ENCODE data around the gene BCL2L11. TPM values are rescaled to one million over a fixed set of nuclear protein-coding genes. Genes with fewer than 3 reads are reported as not detected.

The BCL2L11 gene
- total RNA-seq, 6 experiments from 2014 or later = 0.67 to 0.95 (median 0.81) TPM

DNA sequence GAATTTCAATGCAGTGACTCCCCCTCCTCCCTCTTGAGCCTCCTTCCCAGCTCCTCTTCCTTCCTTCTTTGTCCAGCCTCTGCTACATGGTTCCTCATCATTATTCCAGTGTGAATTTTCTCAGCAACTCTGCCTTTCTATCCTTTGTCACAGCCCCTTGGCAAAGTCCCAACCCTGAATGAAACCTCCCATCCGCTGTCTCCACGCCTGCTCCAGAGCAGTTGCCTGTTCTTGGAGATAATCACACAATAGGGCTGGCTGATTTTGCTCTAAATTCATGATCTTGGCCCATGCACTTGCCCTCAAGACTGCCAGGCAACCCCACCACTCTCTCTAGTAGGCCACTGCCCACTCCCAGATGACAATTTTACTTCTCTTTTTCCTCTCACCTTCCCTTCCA is 61.4 kb downstream of the BCL2L11 start:
- H3K4me1 Mint-ChIP-seq (ENCODE audit: low read depth) = no peaks in the 10 kb centered on the region
- no peaks in the 10 kb centered on the region for H3K9me3 Mint-ChIP-seq
- no peak for DNase-seq
- H3K27ac Mint-ChIP-seq = no peak overlapping the region
- peaks cover 23% of the 10 kb centered on the region for H3K27me3 Mint-ChIP-seq (ENCODE audit: insufficient read depth)
- no peaks in the 10 kb centered on the region for H3K36me3 Mint-ChIP-seq (ENCODE audit: low read depth)
- H3K4me3 Mint-ChIP-seq = no peak overlapping the region
- TF ChIP-seq, protein P1, sequence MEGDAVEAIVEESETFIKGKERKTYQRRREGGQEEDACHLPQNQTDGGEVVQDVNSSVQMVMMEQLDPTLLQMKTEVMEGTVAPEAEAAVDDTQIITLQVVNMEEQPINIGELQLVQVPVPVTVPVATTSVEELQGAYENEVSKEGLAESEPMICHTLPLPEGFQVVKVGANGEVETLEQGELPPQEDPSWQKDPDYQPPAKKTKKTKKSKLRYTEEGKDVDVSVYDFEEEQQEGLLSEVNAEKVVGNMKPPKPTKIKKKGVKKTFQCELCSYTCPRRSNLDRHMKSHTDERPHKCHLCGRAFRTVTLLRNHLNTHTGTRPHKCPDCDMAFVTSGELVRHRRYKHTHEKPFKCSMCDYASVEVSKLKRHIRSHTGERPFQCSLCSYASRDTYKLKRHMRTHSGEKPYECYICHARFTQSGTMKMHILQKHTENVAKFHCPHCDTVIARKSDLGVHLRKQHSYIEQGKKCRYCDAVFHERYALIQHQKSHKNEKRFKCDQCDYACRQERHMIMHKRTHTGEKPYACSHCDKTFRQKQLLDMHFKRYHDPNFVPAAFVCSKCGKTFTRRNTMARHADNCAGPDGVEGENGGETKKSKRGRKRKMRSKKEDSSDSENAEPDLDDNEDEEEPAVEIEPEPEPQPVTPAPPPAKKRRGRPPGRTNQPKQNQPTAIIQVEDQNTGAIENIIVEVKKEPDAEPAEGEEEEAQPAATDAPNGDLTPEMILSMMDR (IDR thresholded peaks at IDR 0.05) = no peak

DNA sequence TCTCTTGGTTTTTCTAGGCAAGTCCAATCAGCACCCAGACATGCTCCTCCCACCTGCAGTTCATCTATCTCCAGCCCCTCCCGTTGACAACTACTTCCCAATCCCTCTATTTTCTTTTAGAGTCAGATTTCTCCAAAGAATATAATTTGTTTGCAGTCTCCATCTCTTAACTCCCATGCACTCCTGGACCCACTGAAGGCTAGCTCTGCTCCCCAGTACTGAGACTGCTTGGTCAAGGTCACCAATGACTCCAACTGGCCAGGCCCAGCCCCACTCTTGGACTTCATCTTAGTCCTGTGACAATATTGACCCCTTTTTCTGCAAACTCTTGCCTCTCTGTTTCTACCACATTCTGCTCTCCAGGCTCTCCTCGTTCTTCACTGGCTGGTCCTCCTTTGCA is 62.0 kb downstream of the BCL2L11 start:
- H3K4me3 Mint-ChIP-seq = no peak overlapping the region
- DNase-seq = no peak
- no peaks in the 10 kb centered on the region for H3K9me3 Mint-ChIP-seq
- H3K4me1 Mint-ChIP-seq (ENCODE audit: low read depth) = no peaks in the 10 kb centered on the region
- H3K36me3 Mint-ChIP-seq (ENCODE audit: low read depth) = no peaks in the 10 kb centered on the region
- no peak overlapping the region for H3K27ac Mint-ChIP-seq
- H3K27me3 Mint-ChIP-seq (ENCODE audit: insufficient read depth) = peaks cover 21% of the 10 kb centered on the region
- TF ChIP-seq, protein P1 (IDR thresholded peaks at IDR 0.05) = no peak

DNA sequence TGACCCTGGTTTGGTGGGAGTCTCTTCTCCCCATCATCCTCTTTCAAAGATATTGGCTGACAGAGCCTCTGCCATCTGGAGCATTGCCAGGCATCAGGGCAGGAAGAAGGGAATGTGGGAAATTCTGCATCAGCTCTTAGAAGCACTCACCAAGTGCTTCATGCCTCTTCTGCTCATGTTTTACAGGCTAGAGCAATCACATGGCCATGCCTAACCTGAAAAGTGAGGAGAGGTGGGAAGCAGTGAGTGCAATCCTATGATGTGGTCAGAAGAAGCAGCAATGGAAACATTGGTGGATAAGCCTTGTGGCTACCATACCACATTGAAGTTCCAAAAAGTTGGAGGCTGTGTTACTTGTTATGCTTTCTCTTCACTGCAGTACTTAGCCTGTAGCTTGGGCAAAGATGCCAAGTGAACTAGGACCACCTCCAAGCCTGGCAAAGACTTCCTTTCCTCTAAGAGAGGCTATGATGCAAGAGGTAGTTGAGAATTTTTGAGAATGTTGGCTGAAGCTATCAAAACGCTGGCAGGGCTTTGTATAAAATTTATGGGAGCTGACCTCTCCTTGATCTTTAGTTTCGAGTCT is 64.1 kb downstream of the BCL2L11 start:
- TF ChIP-seq, protein P1 (IDR thresholded peaks at IDR 0.05) = no peak
- Mint-ChIP-seq H3K36me3 (ENCODE audit: low read depth) (no peaks in the 10 kb centered on the region), H3K4me1 (ENCODE audit: low read depth) (no peaks in the 10 kb centered on the region), H3K27me3 (ENCODE audit: insufficient read depth) (peaks cover 21% of the 10 kb centered on the region), H3K4me3 (no peak overlapping the region), H3K27ac (no peak overlapping the region), H3K9me3 (no peaks in the 10 kb centered on the region)
- DNase-seq = no peak

DNA sequence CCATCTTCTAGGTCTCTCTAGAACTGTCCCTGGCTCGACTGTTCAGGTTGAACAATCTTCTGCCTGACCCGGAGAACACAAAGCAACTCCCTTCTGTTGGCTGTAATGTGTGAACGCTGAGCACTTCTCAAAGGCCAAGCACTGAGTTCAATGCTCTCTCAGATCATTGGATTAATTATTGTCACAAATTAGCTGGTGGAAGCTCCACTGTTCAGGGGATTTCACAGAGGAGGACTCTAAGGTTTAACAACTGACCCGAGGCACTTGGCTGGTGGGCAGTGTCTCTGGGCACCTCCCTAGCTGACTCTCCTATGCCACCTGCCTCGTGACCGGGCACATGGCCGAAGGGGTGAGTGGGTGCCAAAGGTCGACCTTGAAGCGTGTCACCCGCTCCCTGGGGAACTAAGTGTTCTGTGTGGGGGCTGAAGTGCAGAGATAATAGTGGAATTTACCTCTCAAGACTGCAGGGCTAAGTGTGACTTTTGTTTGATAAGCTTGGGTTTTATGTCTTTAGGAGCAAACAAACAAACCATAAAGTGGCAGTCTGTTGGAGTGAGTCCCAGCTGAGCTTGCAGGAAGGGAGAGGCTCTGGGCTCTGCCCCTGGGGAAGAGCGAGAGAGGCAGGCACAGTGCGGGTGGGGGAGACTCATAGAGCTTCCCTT is 64.8 kb downstream of the BCL2L11 start:
- no peak for DNase-seq
- Mint-ChIP-seq H3K9me3 (no peaks in the 10 kb centered on the region), H3K36me3 (ENCODE audit: low read depth) (no peaks in the 10 kb centered on the region), H3K4me3 (no peak overlapping the region), H3K27ac (no peak overlapping the region), H3K4me1 (ENCODE audit: low read depth) (no peaks in the 10 kb centered on the region), H3K27me3 (ENCODE audit: insufficient read depth) (peaks cover 20% of the 10 kb centered on the region)
- TF ChIP-seq, protein P1 (IDR thresholded peaks at IDR 0.05) = no peak

DNA sequence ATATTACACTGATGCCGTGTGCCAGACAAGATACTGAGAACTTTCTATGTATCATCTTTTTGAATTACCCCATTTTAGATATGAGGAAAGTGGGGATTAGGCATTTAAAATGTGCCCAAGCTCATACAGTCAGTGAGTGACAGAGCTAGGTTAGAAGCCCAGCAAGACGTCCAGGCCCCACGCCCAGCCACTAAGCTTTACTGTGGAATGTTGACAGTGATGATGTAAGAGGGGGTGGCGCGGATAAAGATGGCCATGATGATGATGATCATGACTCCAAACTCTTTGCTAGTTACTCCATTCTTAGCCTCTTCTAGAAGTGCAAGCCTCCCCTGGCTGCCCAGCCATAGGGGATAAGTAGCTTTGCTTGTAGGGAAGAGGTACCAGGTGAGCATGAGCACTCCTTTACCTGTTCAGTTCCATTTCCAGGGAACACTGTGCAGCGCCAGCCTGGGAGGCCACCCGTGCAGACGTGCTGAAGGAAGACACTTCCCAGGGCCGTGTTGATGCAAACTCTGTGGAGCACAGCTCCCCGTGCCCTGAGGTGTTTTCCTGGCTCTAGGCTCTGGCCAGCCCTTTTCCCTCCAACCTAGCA is 65.5 kb downstream of the BCL2L11 start:
- no peak overlapping the region for H3K4me3 Mint-ChIP-seq
- peaks cover 20% of the 10 kb centered on the region for H3K27me3 Mint-ChIP-seq (ENCODE audit: insufficient read depth)
- H3K27ac Mint-ChIP-seq = no peak overlapping the region
- no peaks in the 10 kb centered on the region for H3K4me1 Mint-ChIP-seq (ENCODE audit: low read depth)
- H3K36me3 Mint-ChIP-seq (ENCODE audit: low read depth) = no peaks in the 10 kb centered on the region
- H3K9me3 Mint-ChIP-seq = no peaks in the 10 kb centered on the region
- DNase-seq = no peak
- TF ChIP-seq, protein P1 (IDR thresholded peaks at IDR 0.05) = no peak

Data from HFFc6 (cell line).